ENCODE measurements around the gene CTSA. TPM values are rescaled to one million over a fixed set of nuclear protein-coding genes. Genes with fewer than 3 reads are reported as not detected.
A peak's percentile ranks its signal among the peaks of the same experiment; 100 is the strongest.

CTSA gene
- total RNA-seq, 1 donor from 2014 or later = 55.3 TPM

GRCh38 chr20:45911486-45912343, 20.6 kb downstream of the CTSA start, which contains the start of gene PLTP:
TSS of gene PLTP (minus strand) at chr20:45912155. CDS start at chr20:45911452, 703 bp downstream.
- Mint-ChIP-seq H3K4me1 (peaks cover 20% of the 10 kb centered on the region), H3K27ac (ENCODE audit: unreplicated experiment) (peak within 1 kb of the TSS; percentile 96), H3K36me3 (ENCODE audit: low read depth) (peaks cover 7% of the 10 kb centered on the region), H3K4me3 (peak within 1 kb of the TSS; percentile 77), H3K9me3 (no peaks in the 10 kb centered on the region), H3K27me3 (ENCODE audit: low read depth) (peaks cover 3% of the 10 kb centered on the region)
- TF ChIP-seq CTCF (conservative IDR thresholded peaks at IDR 0.05) = no peak
- DNase-seq (ENCODE audit: low read depth, low spot score) = peak; percentile 70

- H3K4me3 Mint-ChIP-seq = peak overlapping the region; percentile 77
- H3K27ac Mint-ChIP-seq (ENCODE audit: unreplicated experiment) = peak overlapping the region; percentile 5
- no peak for DNase-seq (ENCODE audit: low read depth, low spot score)
- H3K36me3 Mint-ChIP-seq (ENCODE audit: low read depth) = peaks cover 6% of the 10 kb centered on the region
- no peak for TF ChIP-seq CTCF (conservative IDR thresholded peaks at IDR 0.05)
- H3K27me3 Mint-ChIP-seq (ENCODE audit: low read depth) = peaks cover 3% of the 10 kb centered on the region
- H3K9me3 Mint-ChIP-seq = no peaks in the 10 kb centered on the region
- peaks cover 20% of the 10 kb centered on the region for H3K4me1 Mint-ChIP-seq
Measured at GRCh38 chr20:45912344-45912682, 21.2 kb downstream of the CTSA start.

- TF ChIP-seq CTCF (conservative IDR thresholded peaks at IDR 0.05) = no peak
- no peaks in the 10 kb centered on the region for H3K9me3 Mint-ChIP-seq
- H3K27ac Mint-ChIP-seq (ENCODE audit: unreplicated experiment) = no peak overlapping the region
- peaks cover 3% of the 10 kb centered on the region for H3K36me3 Mint-ChIP-seq (ENCODE audit: low read depth)
- peaks cover 3% of the 10 kb centered on the region for H3K27me3 Mint-ChIP-seq (ENCODE audit: low read depth)
- H3K4me3 Mint-ChIP-seq = no peak overlapping the region
- no peak for DNase-seq (ENCODE audit: low read depth, low spot score)
- peaks cover 20% of the 10 kb centered on the region for H3K4me1 Mint-ChIP-seq
Measured at GRCh38 chr20:45913116-45913515, 22.0 kb downstream of the CTSA start.

- Mint-ChIP-seq H3K27me3 (ENCODE audit: low read depth) (peaks cover 14% of the 10 kb centered on the region), H3K9me3 (no peaks in the 10 kb centered on the region), H3K4me1 (no peaks in the 10 kb centered on the region), H3K4me3 (peak overlapping the region; percentile 45), H3K36me3 (ENCODE audit: low read depth) (no peaks in the 10 kb centered on the region), H3K27ac (ENCODE audit: unreplicated experiment) (no peak overlapping the region)
- no peak for TF ChIP-seq CTCF (conservative IDR thresholded peaks at IDR 0.05)
- no peak for DNase-seq (ENCODE audit: low read depth, low spot score)
Measured at GRCh38 chr20:45917790-45918141, 26.6 kb downstream of the CTSA start.

- Mint-ChIP-seq H3K27ac (ENCODE audit: unreplicated experiment) (no peak overlapping the region), H3K4me1 (no peaks in the 10 kb centered on the region), H3K4me3 (no peak overlapping the region), H3K9me3 (no peaks in the 10 kb centered on the region), H3K36me3 (ENCODE audit: low read depth) (no peaks in the 10 kb centered on the region), H3K27me3 (ENCODE audit: low read depth) (peaks cover 17% of the 10 kb centered on the region)
- DNase-seq (ENCODE audit: low read depth, low spot score) = no peak
- no peak for TF ChIP-seq CTCF (conservative IDR thresholded peaks at IDR 0.05)
Measured at GRCh38 chr20:45918182-45918737, 27.1 kb downstream of the CTSA start.

All from neural crest cell (in vitro differentiated cells).